GM21619 (cell line): ENCODE data around the gene AIFM1.
"Not testable (repeated sequence)": the region's sequence is repeated elsewhere in the genome, so short reads cannot be mapped to it uniquely, and the experiment has no call there.

ENCODE experiments used
- ATAC-seq: cut with Tn5 transposase; IDR thresholded peaks from one replicate; pipeline ENCODE4 v1.9.1; 2021; ENCODE audit not compliant: unreplicated experiment

The AIFM1 gene

DNA sequence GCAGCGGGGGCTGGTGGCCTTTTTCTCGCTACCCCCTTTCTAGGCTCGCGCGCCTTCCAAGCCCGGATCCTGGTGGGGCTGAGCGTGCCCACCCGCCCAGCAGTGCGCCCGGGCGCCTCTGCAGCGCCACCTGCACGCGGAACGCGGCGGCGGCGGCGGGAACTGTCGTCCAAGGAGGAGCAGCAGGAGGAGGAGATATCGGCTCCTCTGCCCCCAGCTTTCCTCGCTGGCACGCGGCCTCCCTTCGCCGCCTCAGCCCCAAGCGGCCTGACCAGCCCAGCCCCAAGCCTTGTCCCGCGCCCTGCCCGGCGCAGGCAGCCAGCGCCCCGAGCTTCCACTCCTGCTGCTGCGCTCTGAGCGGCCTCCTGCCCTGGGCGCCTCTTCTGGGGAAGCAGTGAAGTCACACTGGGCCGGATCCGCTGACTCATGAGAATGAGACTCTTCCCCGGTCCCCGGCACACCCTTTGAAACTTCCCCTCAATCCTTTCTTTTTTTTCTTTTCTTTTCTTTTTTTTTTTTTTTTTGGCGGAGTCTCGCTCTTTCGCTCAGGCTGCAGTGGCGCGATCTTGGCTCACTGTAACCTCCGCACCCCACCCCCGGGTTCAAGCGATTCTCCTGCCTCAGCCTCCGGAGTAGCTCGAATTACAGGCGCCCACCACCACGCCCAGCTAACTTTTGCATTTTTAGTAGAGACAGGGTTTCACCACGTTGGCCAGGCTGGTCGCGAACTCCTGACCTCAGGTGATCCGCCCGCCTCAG is 44.7 kb downstream of the AIFM1 start:
- peak; percentile 71 for ATAC-seq

DNA sequence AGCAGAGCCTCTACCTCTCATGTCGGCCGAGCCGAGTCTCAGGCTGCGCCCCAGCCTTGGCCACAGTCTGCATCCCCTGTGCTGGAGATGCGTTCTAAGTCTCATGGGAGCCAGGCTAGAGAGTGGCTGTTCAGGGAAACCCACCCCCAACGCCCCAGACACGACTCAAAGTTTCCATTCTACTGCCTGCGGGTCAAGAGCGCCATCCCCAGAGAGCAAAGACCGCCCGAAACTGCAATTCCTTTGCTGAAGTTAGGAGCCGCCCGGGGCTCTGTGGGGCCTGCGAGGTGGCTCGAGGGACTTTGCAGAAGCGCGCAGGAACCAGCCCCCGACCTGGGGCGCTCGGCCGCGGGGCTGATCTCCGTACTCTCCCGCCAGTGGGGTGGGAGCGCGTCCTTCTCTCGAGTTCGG is 45.3 kb downstream of the AIFM1 start:
- ATAC-seq, result peak; percentile 50

DNA sequence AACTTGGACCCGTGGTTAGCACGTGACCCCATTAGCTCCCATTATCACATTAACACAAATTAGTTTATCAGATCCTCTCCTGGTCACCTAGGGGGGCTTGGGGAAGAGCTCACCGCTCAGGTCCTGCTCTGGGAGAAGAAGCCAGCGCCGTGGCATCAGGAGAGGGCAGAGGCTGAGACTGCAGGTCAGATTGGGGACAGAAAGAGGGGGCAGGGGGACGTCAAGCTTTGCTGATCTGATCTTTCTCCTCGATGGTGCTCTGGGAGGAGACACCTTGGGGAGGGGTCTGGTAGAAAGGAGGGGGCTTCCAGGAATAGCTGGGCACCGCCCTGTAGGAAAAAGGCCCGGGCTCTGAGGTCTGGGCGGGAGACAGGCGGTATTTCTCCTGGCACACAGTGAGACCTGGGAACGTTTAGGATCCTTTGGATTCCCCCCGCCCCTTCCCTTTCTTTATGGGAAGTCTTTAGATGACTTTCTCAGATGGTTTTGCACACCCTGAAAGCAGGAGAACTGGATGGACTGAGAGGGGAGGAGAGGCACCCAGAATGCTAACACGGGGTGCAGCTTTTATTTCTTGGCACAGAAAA is 46.2 kb downstream of the AIFM1 start:
- no peak for ATAC-seq

DNA sequence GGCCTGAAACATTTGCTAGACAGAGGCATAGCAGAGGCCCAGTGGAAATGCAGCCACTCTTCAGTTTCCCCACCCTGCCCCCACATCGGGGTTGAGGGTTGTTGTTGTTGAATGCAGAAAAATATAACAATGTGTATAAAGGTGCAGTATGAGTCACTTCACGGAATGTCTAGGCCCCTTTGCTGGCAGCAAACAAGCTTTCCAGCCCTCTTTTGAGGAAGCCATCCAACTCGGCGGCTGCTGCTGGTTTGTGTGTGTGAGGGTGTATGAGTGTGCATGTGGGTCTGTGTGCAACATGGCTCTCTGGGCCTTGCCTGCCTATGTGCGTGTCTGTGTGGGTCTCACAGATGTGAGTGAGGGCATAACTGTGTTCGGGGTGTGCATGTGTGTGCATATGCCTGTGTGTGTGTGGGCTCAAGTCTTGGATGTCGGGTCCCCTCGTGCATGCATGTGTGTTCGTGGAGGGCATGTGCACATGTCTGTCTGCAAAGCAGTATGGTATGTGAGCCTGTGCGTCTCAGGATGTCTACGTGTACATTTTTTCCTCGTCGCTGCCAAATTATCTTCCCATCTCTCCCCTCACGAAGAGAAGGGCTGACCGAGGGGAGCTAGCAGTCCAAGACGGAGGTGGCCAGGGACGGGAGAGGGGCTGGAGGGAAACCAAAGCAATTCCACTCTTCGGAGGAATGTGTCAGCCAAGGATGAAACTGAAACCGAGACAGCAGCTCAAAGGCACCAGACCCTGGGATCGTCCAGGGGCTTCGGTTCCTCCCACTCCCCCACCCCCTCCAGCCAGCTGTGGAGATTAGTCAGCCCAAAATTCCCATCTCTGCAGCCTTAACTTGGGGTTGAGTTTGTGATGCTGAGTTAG is 47.0 kb downstream of the AIFM1 start:
- no peak for ATAC-seq

DNA sequence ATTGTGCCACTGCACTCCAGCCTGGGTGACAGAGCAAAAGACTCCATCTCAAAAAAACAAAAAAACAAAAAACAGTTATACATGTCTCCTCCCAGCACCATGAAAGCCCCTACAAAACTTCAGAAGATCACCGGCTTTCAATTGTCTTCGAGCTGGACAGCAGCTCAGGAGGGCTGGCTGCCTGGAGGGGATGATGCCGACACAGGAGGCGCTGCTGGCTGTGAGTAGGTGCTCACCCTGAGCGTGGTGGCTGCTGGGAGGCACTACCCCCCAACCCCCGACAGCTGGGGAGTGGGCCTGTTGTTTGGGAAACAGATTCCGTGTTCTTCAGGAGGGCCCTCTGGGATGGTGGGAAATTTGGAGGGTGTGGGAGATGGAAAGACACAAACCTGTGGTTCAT is 48.5 kb downstream of the AIFM1 start:
- ATAC-seq, result no peak

DNA sequence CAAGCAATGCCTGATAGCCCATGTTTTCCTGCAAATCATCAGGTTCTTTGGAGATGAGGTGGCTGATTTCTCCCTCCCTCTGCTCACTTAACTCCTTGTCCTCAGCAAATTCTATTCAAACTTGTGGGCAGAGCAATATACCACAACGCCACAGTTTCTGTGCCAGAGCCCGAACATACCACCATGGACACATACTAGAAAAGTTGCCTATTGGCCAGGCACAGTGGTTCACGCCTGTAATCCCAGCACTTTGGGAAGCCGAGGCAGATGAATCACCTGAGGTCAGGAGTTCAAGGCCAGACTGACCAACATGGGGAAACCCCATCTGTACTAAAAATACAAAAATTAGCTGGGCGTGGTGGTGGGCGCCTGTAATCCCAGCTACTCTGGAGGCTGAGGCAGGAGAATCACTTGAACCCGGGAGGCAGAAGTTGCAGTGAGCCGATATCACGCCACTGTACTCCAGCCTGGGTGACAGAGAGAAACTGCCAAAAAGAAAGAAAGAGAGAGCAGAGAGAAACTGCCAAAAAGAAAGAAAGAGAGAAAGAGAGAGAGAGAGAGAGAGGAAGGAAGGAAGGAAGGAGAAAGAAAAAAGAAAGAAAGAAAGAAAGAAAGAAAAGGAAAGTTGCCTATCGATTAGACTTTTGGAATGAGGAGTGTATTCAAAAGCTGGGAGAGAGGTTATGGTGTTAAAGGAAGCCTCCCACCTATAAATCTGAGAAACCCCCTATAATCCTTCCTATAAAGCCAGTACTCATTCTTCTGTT is 50.3 kb downstream of the AIFM1 start:
- not testable (repeated sequence) for ATAC-seq

DNA sequence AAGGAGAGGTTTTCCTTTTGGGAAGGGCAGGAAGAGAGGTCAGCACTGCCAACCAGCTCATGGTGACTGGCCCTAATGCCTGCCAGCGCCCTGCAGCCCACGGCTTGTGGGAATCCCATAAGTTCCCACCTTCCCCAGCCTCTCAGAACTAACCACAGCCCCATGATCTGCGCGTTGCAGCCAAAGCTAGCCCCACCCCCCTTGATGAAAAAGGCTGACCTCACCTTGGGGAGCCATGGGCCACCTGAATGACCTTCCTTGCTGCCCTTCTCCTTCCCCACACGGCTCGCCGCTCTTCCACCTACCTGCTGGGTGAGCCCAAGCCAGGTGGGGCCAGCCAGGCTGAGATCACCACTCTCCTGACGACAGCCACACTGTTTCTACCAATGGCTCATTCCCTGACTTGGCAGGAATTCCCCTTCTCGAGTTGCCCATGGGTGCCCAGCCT is 51.5 kb downstream of the AIFM1 start:
- ATAC-seq, result no peak

DNA sequence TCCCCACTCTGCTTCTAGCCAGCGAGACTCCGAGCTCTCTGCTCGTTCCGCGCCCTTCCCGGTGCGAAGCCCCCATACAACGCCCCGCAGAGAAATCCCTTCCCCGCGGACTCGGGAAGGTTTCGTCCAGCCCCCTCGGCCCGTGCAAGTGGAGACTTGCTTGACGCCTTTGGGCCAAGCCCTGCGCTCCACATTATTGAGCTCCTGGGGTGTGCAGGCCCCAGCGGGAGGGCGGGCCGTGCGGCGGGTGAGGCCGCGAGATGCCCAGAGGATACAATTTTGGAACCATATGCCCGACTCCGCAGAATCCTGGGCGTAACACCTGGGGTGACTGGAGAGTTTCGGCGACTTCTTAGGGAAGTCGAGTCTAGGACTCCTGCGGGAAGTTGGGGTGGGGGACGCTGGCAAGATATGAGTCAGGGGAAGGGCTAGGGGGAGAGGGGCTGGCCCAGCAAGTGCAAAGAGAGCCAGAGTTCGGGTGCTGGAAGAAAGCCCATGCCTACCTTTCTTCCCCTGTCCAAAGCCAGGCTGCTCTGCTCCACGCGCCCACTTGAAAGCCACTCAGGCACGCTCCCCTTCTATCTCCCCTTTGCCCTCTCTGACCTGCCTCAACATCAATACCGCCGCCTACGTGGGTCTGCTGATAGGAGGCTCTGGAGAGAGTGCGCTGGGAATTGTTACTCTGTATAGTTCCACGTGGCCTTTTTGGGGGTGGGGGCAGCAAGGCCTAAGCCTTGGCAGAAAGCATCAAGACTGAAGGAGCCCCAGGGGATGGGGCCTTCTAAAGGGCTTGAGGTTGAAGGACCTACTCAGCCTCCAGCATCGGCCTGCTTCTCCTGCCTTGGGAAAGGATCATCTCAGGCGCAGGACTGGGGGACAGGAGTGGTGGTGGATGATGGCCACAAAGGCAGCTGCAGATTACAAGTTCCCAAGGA is 54.2 kb downstream of the AIFM1 start:
- ATAC-seq, result no peak

DNA sequence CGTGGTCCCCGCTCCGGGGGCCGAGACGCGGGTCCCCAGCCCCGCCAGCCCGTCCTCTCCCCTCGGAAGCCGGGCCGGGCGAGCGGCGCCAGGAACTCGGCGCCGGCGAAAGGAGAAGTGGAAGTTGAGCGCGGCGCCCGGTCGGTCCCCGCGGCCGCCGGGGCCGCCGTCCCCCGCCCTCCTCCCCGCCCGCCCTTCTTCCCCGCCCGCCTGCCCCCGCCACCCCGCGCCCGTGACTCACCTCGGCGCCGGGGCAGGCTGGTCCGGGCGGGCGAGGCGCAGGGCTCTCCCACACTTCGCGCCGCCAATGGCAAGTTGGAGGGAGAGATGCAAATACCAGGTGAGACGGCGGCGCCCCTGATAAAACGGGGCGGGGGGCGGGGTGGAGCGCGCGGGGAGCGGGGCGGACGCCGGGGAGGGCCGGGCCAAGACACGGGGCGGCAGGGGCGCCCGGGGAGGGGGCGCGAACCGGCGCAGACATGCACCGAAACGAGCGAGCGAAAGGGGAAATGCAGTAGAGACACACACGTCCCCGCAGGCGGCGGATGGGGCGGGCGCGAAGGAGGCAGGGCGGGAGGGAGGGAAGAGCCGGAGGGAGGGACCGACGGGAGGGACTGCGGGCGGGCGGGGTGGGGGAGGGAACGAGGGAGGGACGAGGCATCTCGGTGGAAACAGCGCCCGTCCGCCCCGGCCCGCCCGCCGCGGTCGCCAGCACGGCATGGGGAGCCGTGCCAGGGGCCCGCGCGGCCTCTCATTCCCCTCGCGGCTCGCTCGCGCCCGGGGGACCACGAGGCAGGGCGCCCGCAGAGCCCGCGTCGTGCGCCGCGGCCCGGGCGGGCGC is 55.0 kb downstream of the AIFM1 start, which contains the start of gene ELF4:
TSS of gene ELF4 (minus strand) at position 119 of the 841 bp plus-strand sequence. CDS start 29,167 bp downstream, outside the sequence.
- ATAC-seq, result peak; percentile 41

DNA sequence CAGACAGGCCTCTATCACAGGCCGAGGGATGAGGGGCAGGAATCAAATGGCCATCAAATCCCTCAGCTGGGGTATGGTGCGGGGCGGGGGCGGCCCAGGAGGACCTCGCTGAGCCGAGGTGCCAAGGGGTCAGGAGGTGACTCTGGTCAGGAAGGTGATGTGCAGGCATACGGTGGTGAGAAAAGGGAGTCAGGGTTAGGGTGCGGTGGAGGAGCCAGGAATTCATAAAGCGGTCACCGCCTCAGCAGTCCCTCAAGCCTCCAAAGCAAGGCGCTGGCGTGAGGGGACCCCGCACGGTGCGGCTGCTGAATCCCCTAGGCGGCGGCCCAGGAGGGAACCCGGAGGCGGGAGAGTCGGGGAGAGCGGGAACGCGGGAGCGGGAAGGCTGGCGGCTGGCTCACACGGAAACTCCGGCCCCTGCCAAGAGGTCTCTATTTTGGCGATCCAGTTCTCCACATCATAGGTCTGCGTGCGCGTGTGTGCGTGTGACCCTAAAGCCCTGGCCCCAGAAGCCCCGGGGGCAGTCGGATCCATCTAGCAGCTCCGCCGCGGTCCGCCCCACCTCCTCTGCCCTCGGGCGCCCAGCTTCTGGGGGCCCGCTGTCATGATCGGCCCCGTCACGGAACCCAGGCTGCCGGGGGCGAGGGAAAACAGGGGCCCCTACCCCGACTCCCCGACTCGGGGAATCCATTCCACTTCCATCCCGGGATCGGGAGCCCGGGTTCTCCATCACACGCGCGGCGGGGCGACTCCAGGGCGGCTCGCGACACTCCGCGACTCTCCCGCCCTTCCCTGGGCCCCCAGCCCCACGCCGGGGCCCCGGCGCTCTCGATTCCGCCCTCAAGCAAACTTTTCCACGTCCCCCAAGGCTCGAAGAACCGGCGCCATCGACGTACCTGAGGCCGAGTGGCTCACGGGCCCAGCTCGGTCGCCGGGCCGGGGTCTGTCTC is 55.9 kb downstream of the AIFM1 start:
- ATAC-seq, result peak; percentile 2

DNA sequence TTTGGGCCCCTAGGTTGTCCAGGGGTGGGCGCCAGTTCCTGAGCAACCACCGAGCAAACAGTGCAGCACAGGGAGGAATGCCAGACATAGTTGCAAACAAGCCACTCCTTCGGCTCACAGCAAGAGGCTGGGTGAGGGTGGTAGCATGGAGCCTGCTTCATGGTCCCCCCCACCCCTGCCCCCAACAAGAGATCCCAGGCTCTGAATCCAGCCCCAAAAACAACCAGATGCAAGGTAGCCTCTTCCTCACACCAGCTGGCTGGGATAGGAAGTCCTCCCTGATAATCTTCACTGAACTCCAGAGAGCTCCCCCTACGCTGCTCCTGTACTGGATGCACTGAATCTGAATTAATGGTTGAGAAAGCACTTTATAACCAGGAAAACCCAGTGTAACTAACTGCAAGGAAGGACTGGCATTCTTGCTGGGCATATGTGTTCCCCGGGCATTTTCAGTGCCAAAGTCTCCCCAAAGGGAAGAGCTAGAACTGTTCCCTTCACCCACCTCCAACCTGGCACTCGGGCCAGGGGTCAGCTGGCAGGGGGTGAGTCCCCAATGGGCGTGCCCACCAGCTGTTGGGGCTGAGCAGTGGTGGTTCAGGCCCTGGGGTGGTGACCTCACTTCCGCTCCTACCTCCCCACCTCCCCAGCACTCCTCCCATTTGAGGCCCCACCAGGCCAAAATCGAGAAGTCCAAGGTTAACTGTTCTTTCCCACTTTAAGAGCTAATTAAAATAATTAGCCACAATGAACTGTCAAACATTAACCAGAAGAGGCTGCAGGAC is 56.8 kb downstream of the AIFM1 start:
- ATAC-seq, result peak; percentile 76

DNA sequence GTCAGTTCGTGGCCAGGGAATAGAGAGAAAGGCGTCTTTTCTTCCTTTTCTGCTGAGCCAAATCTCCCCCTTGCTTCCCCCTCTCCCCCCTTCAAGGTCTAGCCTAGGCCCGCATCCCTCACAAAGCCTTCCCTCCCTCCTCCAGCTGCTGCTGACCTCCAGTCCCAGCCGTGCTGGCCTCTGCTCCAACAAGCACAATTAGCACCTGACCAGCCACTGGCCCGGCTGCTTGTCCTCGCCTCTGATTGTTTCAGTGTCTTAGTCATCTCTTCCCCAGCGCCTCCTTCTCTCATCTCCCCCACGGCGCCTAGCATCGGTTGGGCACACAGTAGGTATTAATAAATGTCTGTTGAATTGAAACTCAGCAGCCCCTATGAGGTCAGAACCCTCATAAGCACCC is 59.6 kb downstream of the AIFM1 start:
- ATAC-seq, result no peak

DNA sequence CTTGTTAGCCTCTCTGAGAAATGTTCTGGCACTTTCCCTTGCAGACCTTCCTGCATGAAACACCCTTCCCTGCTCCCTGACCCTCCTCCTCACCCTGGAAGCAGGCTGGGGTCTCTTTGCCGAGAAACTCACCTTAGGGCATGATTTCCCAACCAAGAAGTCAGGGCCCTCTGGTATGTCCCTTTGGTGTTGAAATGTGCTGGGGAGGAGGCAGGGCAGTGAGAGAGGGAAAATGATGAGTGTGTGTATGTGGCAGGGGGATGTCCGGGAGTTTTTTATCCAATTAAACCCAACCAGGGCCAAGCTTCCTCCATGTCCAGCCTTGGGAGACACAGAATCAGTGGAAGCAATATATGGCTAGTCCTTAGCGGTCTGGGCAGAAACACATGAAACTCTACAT is 60.4 kb downstream of the AIFM1 start:
- ATAC-seq, result no peak

DNA sequence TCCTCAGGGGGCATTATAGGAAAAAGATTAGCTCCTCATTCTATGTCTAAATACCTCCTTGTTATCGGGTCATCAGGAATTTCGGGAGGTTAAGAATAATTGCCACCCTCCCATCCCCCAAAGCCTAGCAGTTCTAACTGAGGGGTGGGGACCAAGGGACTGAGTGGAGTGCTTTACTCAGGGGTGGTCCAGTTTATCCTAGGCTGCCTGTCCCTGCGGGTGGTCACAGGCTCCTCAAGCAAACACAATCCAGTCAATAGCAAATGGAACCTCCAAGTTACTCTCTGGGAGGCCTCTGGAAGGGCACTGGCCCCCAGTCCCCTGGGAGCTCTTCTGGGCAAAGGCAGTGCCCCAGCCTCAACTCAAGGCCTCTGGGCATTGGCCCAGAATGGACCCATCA is 62.0 kb downstream of the AIFM1 start:
- no peak for ATAC-seq

DNA sequence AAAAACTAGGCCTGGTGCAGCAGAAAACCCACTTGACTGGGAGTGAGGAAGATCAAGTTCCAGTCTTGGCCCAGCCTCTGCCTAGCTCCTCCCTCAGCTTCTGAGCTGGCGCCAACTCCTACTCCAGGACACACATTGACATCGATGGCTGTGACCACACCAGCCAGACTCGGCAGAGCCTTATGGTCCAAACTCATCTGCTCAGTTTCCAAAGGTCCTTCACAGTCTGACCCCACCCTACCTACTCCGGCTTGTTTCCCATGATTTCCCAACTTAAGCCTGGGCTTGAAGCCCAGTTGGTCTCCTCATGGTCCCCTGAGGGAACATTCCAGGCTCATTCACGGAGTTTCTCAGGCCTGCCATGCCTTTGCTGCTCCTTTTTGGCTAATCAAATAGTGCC is 65.5 kb downstream of the AIFM1 start:
- no peak for ATAC-seq

DNA sequence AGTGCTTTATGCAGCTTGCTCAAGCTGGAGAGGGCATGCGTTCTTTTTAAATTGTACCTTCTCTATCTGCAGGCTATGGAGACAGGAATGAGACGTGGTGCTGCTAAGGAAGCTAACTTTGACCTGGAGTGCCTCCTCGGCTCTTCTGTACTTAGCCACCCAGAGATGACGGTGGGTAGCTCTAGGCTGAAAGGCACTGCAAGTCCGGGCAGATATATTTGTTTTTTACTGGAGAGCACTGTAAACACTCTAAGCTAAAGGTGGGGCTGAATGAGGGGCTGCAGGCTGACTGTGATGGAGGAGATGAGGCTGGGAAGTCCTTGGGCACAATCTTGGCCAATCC is 67.5 kb downstream of the AIFM1 start:
- no peak for ATAC-seq
